Gastroesophageal sphincter (tissue), 3 donors: ENCODE results near the gene CBLB.

Experiments used
- EP300 ChIP-seq: sonication (generic); formaldehyde crosslinking; IDR thresholded peaks from one replicate; pipeline ENCODE4 v1.6.1; 2017; ENCODE audit warnings: antibody characterized with exemption, mild to moderate bottlenecking
- TF ChIP-seq, protein P1 (sequence below), 4 experiments: fragments of 200-600 bp in 2 of 4; fragments of 450-650 bp in 2 of 4; sonication (generic) in 1 of 4; IDR thresholded peaks; one replicate each; pipeline ENCODE4 v1.5.1; 2017 to 2019; ENCODE audit warnings: antibody characterized with exemption in 4 of 4, mild to moderate bottlenecking in 2 of 4, moderate library complexity in 2 of 4

DNA sequence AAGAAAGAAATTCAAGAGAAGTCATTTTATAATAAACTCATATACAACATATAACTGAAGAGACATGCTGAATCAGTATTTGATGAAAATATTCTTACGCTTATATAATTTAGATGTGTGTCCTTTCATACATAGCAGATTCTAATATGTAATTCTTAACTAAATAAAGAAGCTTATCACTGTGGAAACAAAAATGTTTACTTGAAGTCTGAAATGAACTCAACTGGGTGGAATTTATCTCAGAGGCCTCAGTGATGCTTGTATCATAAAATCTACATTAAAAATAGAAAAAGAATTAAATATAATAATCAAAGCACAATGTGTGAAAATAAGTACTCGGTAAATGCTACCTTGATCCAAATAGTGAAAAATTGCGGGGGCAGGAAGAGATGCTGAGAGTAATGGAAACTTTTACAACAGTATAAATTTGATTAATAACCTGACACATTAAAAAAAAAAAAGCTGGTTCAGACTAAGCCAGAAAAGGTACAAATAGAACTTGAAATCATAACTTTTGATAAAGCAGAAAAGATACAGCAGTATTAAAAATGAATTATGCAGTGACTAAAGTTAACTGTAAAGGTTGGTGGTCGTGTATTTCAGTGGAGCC lies 12.0 kb upstream of the CBLB start:
- TF ChIP-seq, protein P1, sequence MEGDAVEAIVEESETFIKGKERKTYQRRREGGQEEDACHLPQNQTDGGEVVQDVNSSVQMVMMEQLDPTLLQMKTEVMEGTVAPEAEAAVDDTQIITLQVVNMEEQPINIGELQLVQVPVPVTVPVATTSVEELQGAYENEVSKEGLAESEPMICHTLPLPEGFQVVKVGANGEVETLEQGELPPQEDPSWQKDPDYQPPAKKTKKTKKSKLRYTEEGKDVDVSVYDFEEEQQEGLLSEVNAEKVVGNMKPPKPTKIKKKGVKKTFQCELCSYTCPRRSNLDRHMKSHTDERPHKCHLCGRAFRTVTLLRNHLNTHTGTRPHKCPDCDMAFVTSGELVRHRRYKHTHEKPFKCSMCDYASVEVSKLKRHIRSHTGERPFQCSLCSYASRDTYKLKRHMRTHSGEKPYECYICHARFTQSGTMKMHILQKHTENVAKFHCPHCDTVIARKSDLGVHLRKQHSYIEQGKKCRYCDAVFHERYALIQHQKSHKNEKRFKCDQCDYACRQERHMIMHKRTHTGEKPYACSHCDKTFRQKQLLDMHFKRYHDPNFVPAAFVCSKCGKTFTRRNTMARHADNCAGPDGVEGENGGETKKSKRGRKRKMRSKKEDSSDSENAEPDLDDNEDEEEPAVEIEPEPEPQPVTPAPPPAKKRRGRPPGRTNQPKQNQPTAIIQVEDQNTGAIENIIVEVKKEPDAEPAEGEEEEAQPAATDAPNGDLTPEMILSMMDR (IDR thresholded peaks at IDR 0.05): no peak
- TF ChIP-seq EP300: no peak
